KMS-11 (cell line): Measurements from ENCODE around the gene MMP15.
"Not testable (repeated sequence)": the region's sequence is repeated elsewhere in the genome, so short reads cannot be mapped to it uniquely, and the experiment has no call there.

ENCODE experiments used
- H2AFZ ChIP-seq: fragments of 200-600 bp; sonication (generic); 2 replicates; pipeline ENCODE4 v1.6.1; 2016; ENCODE audit warnings: antibody characterized with exemption, mixed run types, low read depth
- H3K27ac ChIP-seq: fragments of 200-600 bp; sonication (generic); 2 replicates; pipeline ENCODE4 v1.6.1; 2016; ENCODE audit warnings: mild to moderate bottlenecking, mixed run types
- H3K27me3 ChIP-seq: fragments of 200-600 bp; sonication (generic); 2 replicates; pipeline ENCODE4 v1.6.1; 2017; ENCODE audit warnings: mild to moderate bottlenecking, low read depth, mixed run types, moderate library complexity; ENCODE audit not compliant: insufficient read depth
- H3K36me3 ChIP-seq: fragments of 200-600 bp; sonication (generic); 2 replicates; pipeline ENCODE4 v1.6.1; 2017; ENCODE audit warnings: mild to moderate bottlenecking, mixed run types; ENCODE audit not compliant: insufficient read depth
- H3K4me1 ChIP-seq: fragments of 200-600 bp; sonication (generic); 2 replicates; pipeline ENCODE4 v1.6.1; 2016; ENCODE audit warnings: mild to moderate bottlenecking, low read depth, mixed run types; ENCODE audit not compliant: poor library complexity, severe bottlenecking
- H3K4me2 ChIP-seq: fragments of 200-600 bp; sonication (generic); 2 replicates; pipeline ENCODE4 v1.7.0; 2016; ENCODE audit warnings: mild to moderate bottlenecking, mixed run types
- H3K4me3 ChIP-seq: fragments of 200-600 bp; sonication (generic); IDR thresholded peaks from 2 replicates; pipeline ENCODE4 v1.6.1; 2017; ENCODE audit warnings: low read depth, low read length, mixed read lengths; ENCODE audit not compliant: insufficient read depth
- H3K79me2 ChIP-seq: fragments of 200-600 bp; sonication (generic); 2 replicates; pipeline ENCODE4 v1.6.1; 2016; ENCODE audit warnings: low read depth, mixed run types; ENCODE audit not compliant: insufficient read depth
- H3K9ac ChIP-seq: fragments of 200-600 bp; sonication (generic); 2 replicates; pipeline ENCODE4 v1.6.1; 2016; ENCODE audit warnings: mild to moderate bottlenecking, mixed run types
- H4K20me1 ChIP-seq: fragments of 200-600 bp; sonication (generic); 2 replicates; pipeline ENCODE4 v1.6.1; 2016; ENCODE audit warnings: mild to moderate bottlenecking, mixed run types; ENCODE audit not compliant: insufficient read depth
- TF ChIP-seq, protein P1 (sequence below): fragments of 200-600 bp; sonication (generic); conservative IDR thresholded peaks from 2 replicates; pipeline ENCODE4 v1.6.1; 2017; ENCODE audit warnings: low read depth, mild to moderate bottlenecking, antibody characterized with exemption, low read length, moderate library complexity, mixed read lengths

The MMP15 gene

DNA sequence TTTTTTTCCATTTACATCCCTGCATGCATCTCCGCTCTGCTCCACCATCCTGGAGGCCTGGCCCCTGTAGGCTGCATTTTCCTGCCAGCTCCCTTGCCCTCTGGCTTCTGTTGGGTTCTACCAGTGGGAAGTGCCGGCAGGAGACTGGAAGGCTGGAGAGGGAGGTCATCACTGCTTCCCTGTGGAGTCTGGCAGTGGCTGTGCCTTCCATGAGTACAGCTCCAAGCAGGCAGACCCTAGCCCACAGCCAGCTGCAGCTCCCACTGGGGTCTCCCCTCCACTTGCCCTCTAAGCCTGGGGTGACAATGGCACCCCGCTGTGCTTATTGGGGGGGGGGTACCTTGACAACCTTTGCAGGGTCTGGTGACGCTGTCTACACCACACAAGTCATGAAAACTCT lies 37.3 kb downstream of the MMP15 start:
- Histone ChIP-seq H3K9ac (no peak overlapping the region), H3K27ac (no peak overlapping the region), H4K20me1 (no peaks in the 10 kb centered on the region), H3K27me3 (no peaks in the 10 kb centered on the region), H3K4me3 (no peak overlapping the region), H3K79me2 (no peaks in the 10 kb centered on the region), H3K4me1 (no peaks in the 10 kb centered on the region), H3K36me3 (no peaks in the 10 kb centered on the region), H2AFZ (no peak overlapping the region; the same call in 1 of the 2 replicates), H3K4me2 (no peak overlapping the region)
- TF ChIP-seq, protein P1, sequence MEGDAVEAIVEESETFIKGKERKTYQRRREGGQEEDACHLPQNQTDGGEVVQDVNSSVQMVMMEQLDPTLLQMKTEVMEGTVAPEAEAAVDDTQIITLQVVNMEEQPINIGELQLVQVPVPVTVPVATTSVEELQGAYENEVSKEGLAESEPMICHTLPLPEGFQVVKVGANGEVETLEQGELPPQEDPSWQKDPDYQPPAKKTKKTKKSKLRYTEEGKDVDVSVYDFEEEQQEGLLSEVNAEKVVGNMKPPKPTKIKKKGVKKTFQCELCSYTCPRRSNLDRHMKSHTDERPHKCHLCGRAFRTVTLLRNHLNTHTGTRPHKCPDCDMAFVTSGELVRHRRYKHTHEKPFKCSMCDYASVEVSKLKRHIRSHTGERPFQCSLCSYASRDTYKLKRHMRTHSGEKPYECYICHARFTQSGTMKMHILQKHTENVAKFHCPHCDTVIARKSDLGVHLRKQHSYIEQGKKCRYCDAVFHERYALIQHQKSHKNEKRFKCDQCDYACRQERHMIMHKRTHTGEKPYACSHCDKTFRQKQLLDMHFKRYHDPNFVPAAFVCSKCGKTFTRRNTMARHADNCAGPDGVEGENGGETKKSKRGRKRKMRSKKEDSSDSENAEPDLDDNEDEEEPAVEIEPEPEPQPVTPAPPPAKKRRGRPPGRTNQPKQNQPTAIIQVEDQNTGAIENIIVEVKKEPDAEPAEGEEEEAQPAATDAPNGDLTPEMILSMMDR, result no peak

DNA sequence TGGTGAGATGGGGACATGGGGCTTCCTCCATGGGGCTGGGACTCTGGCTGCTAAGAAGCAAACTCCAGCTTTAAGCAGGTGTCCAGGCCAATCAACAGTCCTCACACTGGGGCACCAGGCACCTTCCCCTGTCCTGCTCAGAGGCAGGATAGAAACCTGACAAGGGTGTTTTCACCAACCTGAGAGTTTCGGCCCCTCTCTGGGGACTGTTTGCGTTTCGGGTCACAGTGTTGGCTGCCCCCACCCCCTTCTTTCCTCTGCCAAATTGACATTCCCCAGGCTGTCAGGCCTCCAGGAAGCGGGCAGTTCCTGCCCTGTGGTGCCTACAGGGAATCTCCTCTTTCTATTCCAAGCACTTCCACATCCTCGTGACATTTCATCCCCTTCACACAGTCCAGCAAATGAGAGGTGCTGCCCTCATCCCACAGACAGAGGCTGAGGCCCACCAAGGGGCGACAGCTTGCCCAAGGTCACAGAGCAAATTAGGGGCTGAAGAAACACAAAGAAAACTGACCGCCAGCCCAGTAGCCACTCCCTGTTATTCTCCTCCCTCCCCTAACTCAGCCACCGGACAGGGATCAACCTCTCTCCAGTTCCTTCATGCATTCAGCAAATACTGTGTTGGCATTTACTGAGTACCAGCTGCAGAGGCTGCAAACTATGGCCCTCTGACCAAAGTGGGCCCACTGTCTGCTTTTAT lies 38.0 kb downstream of the MMP15 start:
- TF ChIP-seq, protein P1, result no peak
- H3K79me2 ChIP-seq, result no peaks in the 10 kb centered on the region
- H3K4me3 ChIP-seq, result no peak overlapping the region
- H4K20me1 ChIP-seq, result no peaks in the 10 kb centered on the region
- H3K27ac ChIP-seq, result no peak overlapping the region
- H3K9ac ChIP-seq, result no peak overlapping the region
- H3K4me1 ChIP-seq, result no peaks in the 10 kb centered on the region
- no peaks in the 10 kb centered on the region for H3K36me3 ChIP-seq
- H2AFZ ChIP-seq, result peak overlapping the region; percentile 1; the same call in 1 of the 2 replicates
- H3K4me2 ChIP-seq, result no peak overlapping the region; the same call in 1 of the 2 replicates
- H3K27me3 ChIP-seq, result no peaks in the 10 kb centered on the region

DNA sequence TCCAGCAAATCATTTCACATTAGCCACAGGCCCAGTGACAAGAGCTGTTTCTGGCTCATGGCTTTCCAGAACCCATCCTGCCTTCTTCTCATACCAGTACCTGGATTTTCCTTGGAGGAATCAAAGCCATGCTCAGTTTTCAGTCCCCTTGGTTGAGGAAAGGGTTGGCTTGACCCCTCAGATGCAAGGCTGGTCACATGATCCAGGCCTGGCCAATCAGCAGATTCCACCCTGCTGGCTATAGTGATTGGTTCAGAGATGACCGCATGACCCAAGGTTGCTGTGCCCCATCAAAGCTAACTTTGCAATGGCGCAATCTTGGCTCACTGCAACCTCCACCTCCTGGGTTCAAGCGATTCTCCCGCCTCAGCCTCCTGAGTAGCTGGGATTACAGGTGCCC lies 45.0 kb downstream of the MMP15 start:
- Histone ChIP-seq H3K9ac (no peak overlapping the region), H2AFZ (no peak overlapping the region), H3K27me3 (no peaks in the 10 kb centered on the region), H4K20me1 (no peaks in the 10 kb centered on the region), H3K36me3 (no peaks in the 10 kb centered on the region), H3K4me2 (no peak overlapping the region), H3K27ac (no peak overlapping the region), H3K4me1 (no peaks in the 10 kb centered on the region), H3K79me2 (no peaks in the 10 kb centered on the region), H3K4me3 (no peak overlapping the region)
- TF ChIP-seq, protein P1, result no peak

DNA sequence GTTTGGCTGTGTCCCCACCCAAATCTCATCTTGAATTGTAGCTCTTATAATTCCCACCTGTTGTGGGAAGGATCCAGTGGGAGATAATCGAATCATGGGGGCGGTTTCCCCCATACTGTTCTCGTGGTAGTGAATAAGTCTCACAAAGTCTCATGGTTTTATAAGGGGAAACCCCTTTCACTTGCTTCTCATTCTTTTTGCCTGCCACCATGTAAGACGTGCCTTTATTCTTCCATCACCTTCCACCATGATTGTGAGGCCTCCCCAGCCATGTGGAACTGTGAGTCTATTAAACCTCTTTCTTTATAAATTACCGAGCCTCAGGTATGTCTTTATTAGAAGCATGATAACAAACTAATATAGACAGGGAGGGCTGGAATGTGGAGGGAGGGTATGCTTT lies 46.6 kb downstream of the MMP15 start:
- H4K20me1 ChIP-seq, H3K4me2 ChIP-seq, H3K4me1 ChIP-seq, H3K36me3 ChIP-seq, H3K27ac ChIP-seq, H3K79me2 ChIP-seq, H3K4me3 ChIP-seq, H2AFZ ChIP-seq, H3K27me3 ChIP-seq, H3K9ac ChIP-seq: not testable (repeated sequence)

GRCh38 chr16:58073086-58073485 lies 47.5 kb downstream of the MMP15 start:
- not testable (repeated sequence) for H3K27ac ChIP-seq, H3K9ac ChIP-seq, H3K4me1 ChIP-seq, H3K4me3 ChIP-seq, H2AFZ ChIP-seq, H3K4me2 ChIP-seq, H4K20me1 ChIP-seq, H3K27me3 ChIP-seq, H3K79me2 ChIP-seq, H3K36me3 ChIP-seq
